H4 (cell line): ENCODE results near the gene TCEANC2. TPM values are rescaled to one million over a fixed set of nuclear protein-coding genes. Genes with fewer than 3 reads are reported as not detected.
"Not testable (repeated sequence)": the region's sequence is repeated elsewhere in the genome, so short reads cannot be mapped to it uniquely, and the experiment has no call there.

ENCODE experiments used
- DNase-seq: peaks from one replicate; pipeline ENCODE4 v3.0.0-alpha.2; 2015; ENCODE audit warnings: low spot score
- total RNA-seq: library from RNA; depleted of rRNA; stranded (reverse); fragments of >200 nt; shearing (Covaris generic); gene quantifications from 2 replicates; pipeline ENCODE4 v1.2.3, GENCODE V29; 2014; rRNA removed

TCEANC2 gene
- total RNA-seq: 2.8 and 3.9 TPM in 2 replicates

- DNase-seq: peak; percentile 99
Observed at GRCh38 chr1:54052934-54053744, at the start of gene TCEANC2, which contains the start of gene TMEM59. TCEANC2 (plus strand) TSS chr1:54053608; CDS start chr1:54054423, 815 bp downstream. TMEM59 (minus strand) TSS chr1:54053204; CDS start chr1:54053188, 16 bp downstream.

DNA sequence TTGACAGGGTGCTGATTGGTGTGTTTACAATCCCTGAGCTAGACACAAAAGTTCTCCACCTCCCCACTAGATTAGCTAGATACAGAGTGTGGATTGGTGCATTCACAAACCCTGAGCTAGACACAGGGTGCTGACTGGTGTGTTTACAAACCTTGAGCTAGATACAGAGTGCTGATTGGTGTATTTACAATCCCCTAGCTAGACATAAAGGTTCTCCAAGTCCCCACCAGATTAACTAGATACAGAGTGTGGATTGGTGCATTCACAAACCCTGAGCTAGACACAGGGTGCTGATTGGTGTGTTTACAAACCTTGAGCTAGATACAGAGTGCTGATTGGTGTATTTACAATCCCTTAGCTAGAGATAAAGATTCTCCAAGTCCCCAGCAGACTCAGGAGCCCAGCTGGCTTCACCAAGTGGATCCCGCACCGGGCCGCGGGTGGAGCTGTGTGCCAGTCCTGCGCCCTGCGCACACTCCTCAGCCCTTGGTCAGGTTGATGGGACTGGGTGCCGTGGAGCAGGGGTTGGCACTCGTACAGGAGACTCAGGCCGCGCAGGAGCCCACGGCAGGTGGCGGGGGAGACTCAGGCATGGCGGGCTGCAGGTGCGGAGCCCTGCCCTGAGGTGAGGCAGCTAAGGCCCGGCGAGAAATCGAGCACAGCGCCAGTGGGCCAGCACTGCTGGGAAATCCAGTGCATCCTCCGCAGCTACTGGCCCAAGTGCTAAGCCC lies 49.5 kb upstream of the TCEANC2 start:
- DNase-seq: not testable (repeated sequence)

DNA sequence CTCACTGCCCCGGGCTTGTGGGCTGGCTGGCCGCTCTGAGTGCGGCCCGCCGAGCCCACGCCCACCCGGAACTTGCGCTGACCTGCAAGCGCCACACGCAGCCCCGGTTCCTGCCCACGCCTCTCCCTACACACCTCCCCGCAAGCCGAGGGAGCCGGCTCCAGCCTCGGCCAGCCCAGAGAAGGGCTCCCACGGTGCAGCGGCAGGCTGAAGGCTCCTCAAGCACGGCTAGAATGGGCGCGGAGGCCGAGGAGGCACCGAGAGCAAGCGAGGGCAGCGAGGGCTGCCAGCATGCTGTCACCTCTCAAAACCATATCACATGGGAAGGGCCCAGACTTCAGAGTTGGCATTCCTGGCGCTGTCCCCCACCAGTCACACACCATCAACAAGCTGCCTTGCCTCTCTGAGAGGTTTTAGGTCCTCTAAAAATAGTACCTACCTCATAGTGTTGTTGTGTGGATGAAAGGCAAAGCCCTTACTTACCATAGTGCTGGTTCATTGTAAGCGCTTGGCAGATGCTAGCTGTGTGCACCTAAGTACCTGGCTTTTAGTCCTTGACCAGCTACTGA lies 48.8 kb upstream of the TCEANC2 start:
- no peak for DNase-seq

DNA sequence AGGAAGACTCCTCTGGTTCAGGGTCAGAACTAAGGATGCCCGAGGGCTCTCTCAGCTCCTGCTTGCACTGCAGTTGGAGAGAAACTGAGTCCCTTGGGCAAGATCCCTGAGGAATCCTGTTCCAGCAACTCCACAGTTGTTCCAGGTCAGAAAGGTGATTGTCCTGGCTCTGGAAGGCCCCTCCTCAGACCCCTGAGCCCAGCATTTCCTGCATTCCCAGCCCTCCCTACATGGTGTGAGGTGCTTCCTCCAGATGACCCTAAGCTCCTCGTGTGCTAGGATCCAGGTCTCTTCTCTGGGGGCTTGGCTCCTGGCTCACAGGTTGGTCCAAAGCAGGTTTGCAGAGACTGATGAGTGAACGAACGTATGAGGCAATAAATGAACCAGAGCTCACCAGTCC lies 46.9 kb upstream of the TCEANC2 start:
- DNase-seq: no peak

GRCh38 chr1:54007613-54008012 lies 45.8 kb upstream of the TCEANC2 start:
- no peak for DNase-seq

- DNase-seq: no peak
Observed at GRCh38 chr1:54008876-54009275, 44.5 kb upstream of the TCEANC2 start.

DNA sequence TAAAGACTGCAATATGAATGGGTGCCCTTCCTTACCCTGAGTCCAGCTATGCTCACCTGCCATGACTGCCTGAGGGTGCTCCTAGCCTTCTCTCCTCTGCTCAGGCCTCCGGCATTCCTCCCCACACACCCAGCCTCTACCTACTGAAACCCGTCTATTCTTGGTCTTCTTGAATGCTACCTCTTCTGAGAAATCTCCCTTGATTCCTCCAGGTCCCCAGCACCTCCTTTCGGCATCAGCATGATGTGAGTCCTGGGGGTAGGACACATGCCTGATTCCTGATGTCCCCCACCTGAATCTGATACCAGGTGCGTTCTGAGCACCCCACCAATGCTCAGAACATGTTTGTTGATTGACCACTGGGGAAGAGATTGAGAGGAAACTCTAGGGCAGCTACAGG lies 44.0 kb upstream of the TCEANC2 start:
- DNase-seq: no peak

DNA sequence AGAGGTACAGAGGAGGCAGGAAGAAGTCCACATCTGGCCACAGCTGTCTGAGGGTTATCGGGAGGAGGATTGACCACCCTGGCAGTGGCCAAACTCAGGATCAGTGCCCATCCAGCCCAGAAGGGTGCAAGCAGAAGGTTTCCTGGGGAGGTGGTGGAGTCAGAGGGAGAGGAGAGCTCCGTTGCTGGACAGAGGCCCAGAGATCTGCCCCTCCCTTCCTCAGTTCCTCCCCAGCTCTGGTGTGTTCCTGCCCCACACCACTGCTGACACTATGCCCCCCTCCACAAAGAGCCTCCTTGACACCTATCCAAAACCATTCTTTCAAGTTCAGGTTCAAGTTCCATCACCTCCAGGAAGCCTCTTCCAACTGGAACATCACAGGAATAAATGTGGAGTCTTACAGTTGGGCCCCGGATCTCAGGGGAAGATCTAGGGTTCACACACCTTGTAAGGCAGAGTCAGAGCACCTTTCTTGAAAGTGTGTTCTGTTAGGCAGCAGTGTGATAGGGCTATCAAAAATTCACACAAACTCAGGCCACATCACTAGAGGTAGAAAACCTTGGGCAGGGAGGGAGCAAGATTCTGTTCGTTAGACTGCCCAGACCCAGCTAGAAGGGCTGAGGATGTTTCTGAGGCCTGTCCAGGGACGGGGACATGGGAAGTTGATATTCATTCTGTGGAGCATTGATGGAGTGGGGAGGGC lies 42.8 kb upstream of the TCEANC2 start:
- DNase-seq: no peak

DNA sequence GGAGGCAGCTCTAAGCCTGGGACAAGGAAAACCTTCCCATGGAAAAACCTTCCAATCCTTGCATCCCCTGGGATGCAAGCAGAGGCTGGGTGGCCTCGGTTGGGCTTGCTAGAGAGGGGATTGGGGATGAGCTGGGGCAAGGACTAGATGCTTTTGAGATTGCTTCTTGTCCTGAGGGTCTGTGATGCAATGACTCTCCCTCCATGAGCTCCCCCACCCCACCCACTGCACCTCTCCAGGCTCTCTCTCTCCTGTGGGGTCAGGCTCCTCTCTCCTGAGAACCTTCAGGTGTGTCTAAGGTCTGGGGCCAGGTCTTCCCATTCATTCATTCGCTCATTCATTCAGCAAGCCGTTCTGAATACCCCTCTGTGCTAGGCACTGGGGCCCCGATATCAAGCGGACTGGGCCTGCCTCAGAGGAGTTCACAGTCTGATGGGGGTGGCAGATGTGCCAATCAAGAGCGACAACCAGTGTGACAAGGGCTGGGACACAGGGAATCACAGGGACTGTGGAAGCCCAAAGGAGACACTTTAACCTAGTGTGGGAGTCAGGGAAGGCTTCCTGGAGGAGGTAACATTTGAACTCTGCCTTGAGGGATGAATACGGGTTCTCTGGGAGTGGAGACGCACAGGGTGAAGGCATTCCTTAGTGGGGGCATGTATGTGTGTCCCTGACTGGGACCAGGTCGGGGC lies 41.9 kb upstream of the TCEANC2 start:
- DNase-seq: no peak

GRCh38 chr1:54012008-54012325 lies 41.4 kb upstream of the TCEANC2 start:
- no peak for DNase-seq

DNA sequence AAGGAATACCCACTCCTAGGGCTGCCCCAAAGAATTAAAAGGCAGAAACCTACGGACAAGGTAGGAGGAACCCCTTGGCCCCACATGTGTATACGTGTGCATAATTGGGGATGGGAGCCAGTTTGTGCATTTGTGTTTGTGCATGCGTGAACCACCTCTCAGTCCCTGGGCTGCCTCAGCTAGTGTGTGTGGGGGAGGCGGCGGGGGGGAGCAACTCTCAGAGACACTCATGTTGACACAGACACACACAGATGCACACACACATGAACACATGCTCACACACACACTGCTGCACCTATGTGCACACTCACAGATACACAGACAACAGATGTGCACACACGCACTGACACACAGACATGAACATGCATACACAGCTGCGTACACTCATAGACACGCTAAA lies 40.5 kb upstream of the TCEANC2 start:
- DNase-seq: no peak

- no peak for DNase-seq
Observed at GRCh38 chr1:54013393-54014008, 39.9 kb upstream of the TCEANC2 start.

- DNase-seq: no peak
Observed at GRCh38 chr1:54014009-54014629, 39.3 kb upstream of the TCEANC2 start.

GRCh38 chr1:54016343-54017282 lies 36.8 kb upstream of the TCEANC2 start:
- DNase-seq: peak; percentile 62

GRCh38 chr1:54017979-54018378 lies 35.4 kb upstream of the TCEANC2 start, which contains the start of gene LDLRAD1:
LDLRAD1 (minus strand) TSS chr1:54018186; CDS start chr1:54018112, 74 bp downstream.
- DNase-seq: peak; percentile 14

DNA sequence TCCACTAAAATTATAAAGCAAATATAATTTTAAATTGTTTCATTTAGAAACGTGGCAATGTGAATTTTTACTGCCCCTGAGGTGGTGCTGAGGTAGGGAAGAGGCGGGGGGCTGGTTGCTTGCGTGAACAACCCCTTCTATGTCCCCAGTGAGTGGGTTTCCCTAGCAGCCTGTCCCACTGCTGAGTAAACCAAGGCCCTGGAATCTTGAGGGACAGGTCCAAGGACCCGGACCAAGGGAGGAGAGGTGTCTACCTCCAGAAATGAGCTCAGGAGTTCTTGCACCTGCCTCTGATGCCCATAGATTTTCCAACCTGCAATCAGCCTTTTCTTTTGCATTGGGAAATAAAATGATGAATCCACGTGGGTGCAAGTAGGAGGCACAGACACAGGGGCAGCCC lies 34.8 kb upstream of the TCEANC2 start:
- DNase-seq: no peak

GRCh38 chr1:54019562-54020176 lies 33.7 kb upstream of the TCEANC2 start:
- peak; percentile 3 for DNase-seq

GRCh38 chr1:54024358-54024757 lies 29.1 kb upstream of the TCEANC2 start:
- DNase-seq: no peak

DNA sequence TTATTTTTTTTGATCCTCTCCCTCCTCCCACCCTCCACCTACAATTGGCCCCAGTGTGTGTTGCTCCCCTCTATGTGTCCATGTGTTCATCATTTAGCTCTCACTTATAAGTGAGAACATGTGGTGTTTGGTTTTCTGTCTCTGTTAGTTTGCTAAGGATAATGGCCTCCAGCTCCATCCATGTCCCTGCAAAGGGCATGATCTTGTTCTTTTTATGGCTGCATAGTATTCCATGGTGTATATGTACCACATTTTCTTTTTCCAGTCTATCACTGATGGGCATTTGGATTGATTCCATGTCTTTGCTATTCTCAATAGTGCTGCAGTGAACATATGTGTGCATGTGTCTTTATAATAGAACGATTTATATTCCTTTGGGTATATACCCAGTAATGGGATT lies 28.6 kb upstream of the TCEANC2 start:
- not testable (repeated sequence) for DNase-seq
